ENCODE data around the gene OR7C2. TPM values are rescaled to one million over a fixed set of nuclear protein-coding genes. Genes with fewer than 3 reads are reported as not detected.

The OR7C2 gene
- total and polyA plus RNA-seq, 2 of the 8 experiments (the other 6 are each of a cell fraction or from before 2014, with no cell fraction given) = not detected

GRCh38 chr19:14957464-14957863, 16.2 kb downstream of the OR7C2 start:
- Histone ChIP-seq H2BK120ac (replicated peaks; ENCODE audit: low read depth, low read length) (no peak overlapping the region), H3K9ac (replicated peaks in 1 of 4; ENCODE audit: extremely low read depth in 1 of 4, low read depth in 3 of 4, low read length in 3 of 4) (no peak overlapping the region), H4K5ac (ENCODE audit: insufficient read length, low read depth, low read length) (no peak overlapping the region), H3K79me2 (ENCODE audit: control insufficient read depth in 1 of 2, insufficient read depth in 2 of 2, low read length in 2 of 2) (no peaks in the 10 kb centered on the region), H3K4ac (replicated peaks; ENCODE audit: insufficient read length, low read depth, low read length) (no peak overlapping the region), H4K20me1 (replicated peaks in 1 of 2; ENCODE audit: control insufficient read depth in 1 of 2, insufficient read depth in 2 of 2, low read length in 2 of 2) (no peaks in the 10 kb centered on the region), H3K27me3 (replicated peaks in 1 of 4; ENCODE audit: control insufficient read depth in 3 of 4, extremely low read depth in 1 of 4, insufficient read depth in 3 of 4, low read length in 3 of 4) (no peaks in the 10 kb centered on the region), H2BK5ac (ENCODE audit: low read depth, low read length) (no peak overlapping the region), H3K27ac (ENCODE audit: low read depth, low read length) (no peak overlapping the region), H2AK5ac (ENCODE audit: low read depth, low read length) (no peak overlapping the region), H2BK20ac (ENCODE audit: low read length) (no peak overlapping the region), H3K56ac (replicated peaks; ENCODE audit: insufficient read length, low read depth, low read length) (no peak overlapping the region), H3K4me1 (replicated peaks in 1 of 4; ENCODE audit: control insufficient read depth in 3 of 4, insufficient read depth in 4 of 4, low read length in 3 of 4) (no peaks in the 10 kb centered on the region), H2BK12ac (ENCODE audit: low read depth, low read length) (no peak overlapping the region), H2BK15ac (ENCODE audit: low read length) (no peak overlapping the region), H2AFZ (ENCODE audit: low read length) (no peak overlapping the region), H3K79me1 (ENCODE audit: low read depth, low read length) (no peaks in the 10 kb centered on the region), H3K9me3 (ENCODE audit: insufficient read depth in 2 of 2, low read depth in 1 of 2, low read length in 1 of 2) (peaks cover 8 to 28% of the 10 kb centered on the region in 2 experiments), H4K8ac (ENCODE audit: extremely low read depth, insufficient read depth, low read length) (no peak overlapping the region), H3K23me2 (ENCODE audit: low read depth, low read length) (no peaks in the 10 kb centered on the region), H3K14ac (ENCODE audit: insufficient read length) (no peak overlapping the region), H3K23ac (ENCODE audit: insufficient read length) (no peak overlapping the region), H3K4me2 (ENCODE audit: insufficient read depth in 1 of 2, low read depth in 2 of 2, low read length in 2 of 2) (no peak overlapping the region), H3K36me3 (ENCODE audit: control insufficient read depth in 2 of 4, insufficient read depth in 4 of 4, low read length in 3 of 4) (peaks cover 0 to 7% (median 0%) of the 10 kb centered on the region in 4 experiments; a peak in 3 of 8 replicates), H3K4me3 (ENCODE audit: extremely low read depth in 1 of 4, insufficient read depth in 2 of 4, low read depth in 3 of 4, low read length in 4 of 4) (no peak overlapping the region), H4K91ac (replicated peaks; ENCODE audit: insufficient read length, low read length) (no peak overlapping the region), H3K18ac (ENCODE audit: extremely low read depth, low read length) (no peak overlapping the region)
- ChIA-PET POLR2A (ENCODE audit: partially characterized antibody) (no interaction called here), CTCF (ENCODE audit: partially characterized antibody) (no interaction called here)
- FAIRE-seq (no peak), DNase-seq (ENCODE audit: low read depth in 1 of 2, low spot score in 2 of 2) (no peak)
- WGBS, 2 experiments (ENCODE audit: extremely low coverage in 1 of 2, insufficient coverage in 1 of 2, insufficient read length in 1 of 2, insufficient replicate concordance in 2 of 2, low coverage in 1 of 2, low lambda C conversion rate in 2 of 2, missing lambda C conversion rate in 1 of 2) = 78% methylated on average over 3 of the region's 3 CpGs; no CpG with 5 or more reads in 1 of the 2 experiments
- no peak for TF ChIP-seq KDM4A (IDR thresholded peaks at IDR 0.05; ENCODE audit: low read depth, low read length, severe bottlenecking)
- no peak for TF ChIP-seq TCF12 (IDR thresholded peaks at IDR 0.05; ENCODE audit: low read depth, low read length)
- TF ChIP-seq, protein P1, sequence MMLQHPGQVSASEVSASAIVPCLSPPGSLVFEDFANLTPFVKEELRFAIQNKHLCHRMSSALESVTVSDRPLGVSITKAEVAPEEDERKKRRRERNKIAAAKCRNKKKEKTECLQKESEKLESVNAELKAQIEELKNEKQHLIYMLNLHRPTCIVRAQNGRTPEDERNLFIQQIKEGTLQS (IDR thresholded peaks at IDR 0.05; ENCODE audit: insufficient read depth, low read depth, low read length) = no peak
- TF ChIP-seq SIRT6 (IDR thresholded peaks at IDR 0.05; ENCODE audit: low read length) = no peak
